Measurements from ENCODE around the gene HCST. TPM values are rescaled to one million over a fixed set of nuclear protein-coding genes. Genes with fewer than 3 reads are reported as not detected.

HCST gene
- polyA plus RNA-seq, 6 donors from 2014 or later: 33.8 to 58.5 (median 47.5) TPM

DNA sequence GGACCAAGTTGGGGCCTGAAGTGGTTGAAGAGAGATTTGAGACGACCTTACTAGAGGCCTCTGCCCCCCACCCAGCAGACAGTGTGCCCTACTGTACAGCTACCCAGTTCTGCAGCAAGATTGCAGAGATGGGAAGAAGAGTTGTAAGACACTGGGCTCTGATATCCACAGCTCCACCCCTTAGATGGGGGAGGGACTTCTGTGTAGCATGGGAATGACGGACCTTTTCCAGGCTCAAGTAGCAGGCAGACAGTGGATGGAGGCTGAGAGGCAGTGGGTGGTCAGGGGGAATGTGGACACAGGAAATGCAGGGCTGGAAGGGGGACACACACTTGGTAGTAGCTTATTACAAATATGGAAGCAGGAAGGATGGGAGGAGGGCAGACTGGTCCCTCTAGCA lies 46.8 kb downstream of the HCST start:
- H3K4me3 Mint-ChIP-seq: no peak overlapping the region
- peaks cover 0 to 3% (median 0%) of the 10 kb centered on the region in 7 donors for H3K9me3 Mint-ChIP-seq
- ATAC-seq (ENCODE audit: low read depth in 2 of 2): no peak
- no peak for DNase-seq
- H3K4me1 Mint-ChIP-seq: peaks cover 15 to 21% (median 17%) of the 10 kb centered on the region in 3 donors
- H3K36me3 Mint-ChIP-seq: no peaks in the 10 kb centered on the region
- H3K27me3 Mint-ChIP-seq: peaks cover 5 to 32% (median 11%) of the 10 kb centered on the region in 3 donors
- H3K27ac Mint-ChIP-seq: peak overlapping the region in 1 of 6 donors; percentile 85

Other genes starting within 250 kb of the HCST start
- not detected for gene UPK1A, start 236.0 kb upstream of the HCST start, polyA plus RNA-seq (ENCODE audit: low read depth in 6 of 6)
- 1 to 10 TPM in 1 of 6 donors, under 1 TPM in 4, not detected in 1; 0.21 to 1.3 (median 0.70) TPM for gene ZBTB32, start 198.0 kb upstream of the HCST start, polyA plus RNA-seq (ENCODE audit: low read depth in 6 of 6)
- 1 to 10 TPM in 2 of 6 donors, under 1 TPM in 4; 0.35 to 2.2 (median 0.76) TPM for gene KMT2B, start 184.5 kb upstream of the HCST start, polyA plus RNA-seq (ENCODE audit: low read depth in 6 of 6)
- 100 to 1,000 TPM; 114 to 195 (median 134) TPM for gene IGFLR1, start 160.1 kb upstream of the HCST start, polyA plus RNA-seq (ENCODE audit: low read depth in 6 of 6)
- 10 to 100 TPM; 26.1 to 41.0 (median 32.5) TPM for gene U2AF1L4, start 157.1 kb upstream of the HCST start, polyA plus RNA-seq (ENCODE audit: low read depth in 6 of 6)
- gene PSENEN, start 156.9 kb upstream of the HCST start, polyA plus RNA-seq (ENCODE audit: low read depth in 6 of 6): 100 to 1,000 TPM in 2 of 6 donors, 10 to 100 TPM in 4; 82.4 to 105 (median 94.3) TPM
- gene LIN37, start 154.0 kb upstream of the HCST start, polyA plus RNA-seq (ENCODE audit: low read depth in 6 of 6): 10 to 100 TPM in 3 of 6 donors, 1 to 10 TPM in 3; 8.1 to 17.9 (median 11.1) TPM
- not detected for gene HSPB6, start 145.5 kb upstream of the HCST start, polyA plus RNA-seq (ENCODE audit: low read depth in 6 of 6)
- 10 to 100 TPM in 1 of 6 donors, 1 to 10 TPM in 4, not detected in 1; 3.2 to 13.9 (median 9.0) TPM for gene PROSER3, start 144.4 kb upstream of the HCST start, polyA plus RNA-seq (ENCODE audit: low read depth in 6 of 6)
- under 1 TPM in 1 of 6 donors, not detected in 5; 0.58 TPM for gene ARHGAP33, start 127.0 kb upstream of the HCST start, polyA plus RNA-seq (ENCODE audit: low read depth in 6 of 6)
- gene PRODH2, start 89.7 kb upstream of the HCST start, polyA plus RNA-seq (ENCODE audit: low read depth in 6 of 6): not detected
- not detected for gene NPHS1, start 50.0 kb upstream of the HCST start, polyA plus RNA-seq (ENCODE audit: low read depth in 6 of 6)
- gene KIRREL2, start 45.6 kb upstream of the HCST start, polyA plus RNA-seq (ENCODE audit: low read depth in 6 of 6): not detected
- gene APLP1, start 34.0 kb upstream of the HCST start, polyA plus RNA-seq (ENCODE audit: low read depth in 6 of 6): not detected
- gene NFKBID, start 2.0 kb upstream of the HCST start, polyA plus RNA-seq (ENCODE audit: low read depth in 6 of 6): 10 to 100 TPM; 13.5 to 79.7 (median 55.3) TPM
- gene TYROBP, start 5.8 kb downstream of the HCST start, polyA plus RNA-seq (ENCODE audit: low read depth in 6 of 6): 10 to 100 TPM in 2 of 6 donors, 1 to 10 TPM in 4; 3.4 to 28.6 (median 8.3) TPM
- under 1 TPM in 3 of 6 donors, not detected in 3; 0.12 to 0.22 (median 0.14) TPM for gene LRFN3, start 33.8 kb downstream of the HCST start, polyA plus RNA-seq (ENCODE audit: low read depth in 6 of 6)
- 10 to 100 TPM; 30.0 to 58.0 (median 48.8) TPM for gene SDHAF1, start 92.7 kb downstream of the HCST start, polyA plus RNA-seq (ENCODE audit: low read depth in 6 of 6)
- gene SYNE4, start 106.3 kb downstream of the HCST start, polyA plus RNA-seq (ENCODE audit: low read depth in 6 of 6): under 1 TPM in 1 of 6 donors, not detected in 5; 0.24 TPM
- gene ALKBH6, start 111.7 kb downstream of the HCST start, polyA plus RNA-seq (ENCODE audit: low read depth in 6 of 6): 10 to 100 TPM; 13.7 to 28.9 (median 19.1) TPM
- gene CLIP3, start 130.3 kb downstream of the HCST start, polyA plus RNA-seq (ENCODE audit: low read depth in 6 of 6): 1 to 10 TPM in 1 of 6 donors, not detected in 5; 1.8 TPM
- 1 to 10 TPM; 1.4 to 7.3 (median 3.6) TPM for gene THAP8, start 151.8 kb downstream of the HCST start, polyA plus RNA-seq (ENCODE audit: low read depth in 6 of 6)
- gene WDR62, start 152.4 kb downstream of the HCST start, polyA plus RNA-seq (ENCODE audit: low read depth in 6 of 6): under 1 TPM in 2 of 6 donors, not detected in 4; 0.07 to 0.25 TPM
- not detected for gene OVOL3, start 208.6 kb downstream of the HCST start, polyA plus RNA-seq (ENCODE audit: low read depth in 6 of 6)
- 100 to 1,000 TPM; 112 to 139 (median 126) TPM for gene POLR2I, start 212.3 kb downstream of the HCST start, polyA plus RNA-seq (ENCODE audit: low read depth in 6 of 6)
- gene TBCB, start 212.9 kb downstream of the HCST start, polyA plus RNA-seq (ENCODE audit: low read depth in 6 of 6): 100 to 1,000 TPM; 142 to 230 (median 163) TPM
- gene CAPNS1, start 237.5 kb downstream of the HCST start, polyA plus RNA-seq (ENCODE audit: low read depth in 6 of 6): 100 to 1,000 TPM in 5 of 6 donors, 10 to 100 TPM in 1; 93.5 to 156 (median 111) TPM
- gene COX7A1, start 249.9 kb downstream of the HCST start, polyA plus RNA-seq (ENCODE audit: low read depth in 6 of 6): not detected